SKM-1 (cell line): ENCODE measurements around the gene EFCAB11.

Experiments
- DNase-seq: peaks from one replicate; lab custom pipeline; 2025; ENCODE audit not compliant: unreplicated experiment; lab: John Stamatoyannopoulos, UW

The EFCAB11 gene

DNA sequence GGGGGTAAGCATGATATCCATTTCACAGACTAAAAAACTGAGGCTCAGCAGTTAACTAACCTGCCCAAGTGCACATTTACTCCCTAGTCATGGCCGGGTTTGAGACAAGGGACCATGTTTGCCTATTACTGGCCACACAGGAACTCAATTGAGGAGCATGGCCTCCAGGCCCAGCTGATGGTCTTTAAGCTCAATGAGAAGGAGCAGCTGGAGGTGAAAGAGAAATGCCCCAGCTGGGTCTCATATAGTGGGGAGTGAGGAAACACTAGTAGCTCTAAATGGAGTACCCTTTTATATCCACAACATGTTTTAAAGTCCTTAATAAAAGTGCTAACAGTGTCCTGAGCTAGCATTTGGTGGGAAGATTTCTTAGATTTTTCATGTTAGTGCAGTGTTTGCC, 2.8 kb upstream of the EFCAB11 start:
- DNase-seq, result no peak

DNA sequence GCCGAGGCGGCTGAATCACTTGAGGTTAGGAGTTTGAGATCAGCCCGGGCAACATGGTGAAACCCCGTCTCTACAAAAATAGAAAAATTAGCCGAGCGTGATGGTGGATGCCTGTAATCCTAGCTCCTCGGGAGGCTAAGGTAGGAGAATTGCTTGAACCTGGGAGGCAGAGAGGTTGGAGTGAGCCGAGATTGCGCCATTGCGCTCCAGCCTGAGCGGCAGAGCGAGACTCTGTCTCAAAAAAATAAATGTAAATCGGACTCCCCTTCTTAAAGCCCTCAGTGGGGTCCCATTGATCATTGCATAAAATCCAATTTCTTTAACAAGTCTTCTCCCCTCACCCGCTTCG, 2.1 kb upstream of the EFCAB11 start:
- no peak for DNase-seq

DNA sequence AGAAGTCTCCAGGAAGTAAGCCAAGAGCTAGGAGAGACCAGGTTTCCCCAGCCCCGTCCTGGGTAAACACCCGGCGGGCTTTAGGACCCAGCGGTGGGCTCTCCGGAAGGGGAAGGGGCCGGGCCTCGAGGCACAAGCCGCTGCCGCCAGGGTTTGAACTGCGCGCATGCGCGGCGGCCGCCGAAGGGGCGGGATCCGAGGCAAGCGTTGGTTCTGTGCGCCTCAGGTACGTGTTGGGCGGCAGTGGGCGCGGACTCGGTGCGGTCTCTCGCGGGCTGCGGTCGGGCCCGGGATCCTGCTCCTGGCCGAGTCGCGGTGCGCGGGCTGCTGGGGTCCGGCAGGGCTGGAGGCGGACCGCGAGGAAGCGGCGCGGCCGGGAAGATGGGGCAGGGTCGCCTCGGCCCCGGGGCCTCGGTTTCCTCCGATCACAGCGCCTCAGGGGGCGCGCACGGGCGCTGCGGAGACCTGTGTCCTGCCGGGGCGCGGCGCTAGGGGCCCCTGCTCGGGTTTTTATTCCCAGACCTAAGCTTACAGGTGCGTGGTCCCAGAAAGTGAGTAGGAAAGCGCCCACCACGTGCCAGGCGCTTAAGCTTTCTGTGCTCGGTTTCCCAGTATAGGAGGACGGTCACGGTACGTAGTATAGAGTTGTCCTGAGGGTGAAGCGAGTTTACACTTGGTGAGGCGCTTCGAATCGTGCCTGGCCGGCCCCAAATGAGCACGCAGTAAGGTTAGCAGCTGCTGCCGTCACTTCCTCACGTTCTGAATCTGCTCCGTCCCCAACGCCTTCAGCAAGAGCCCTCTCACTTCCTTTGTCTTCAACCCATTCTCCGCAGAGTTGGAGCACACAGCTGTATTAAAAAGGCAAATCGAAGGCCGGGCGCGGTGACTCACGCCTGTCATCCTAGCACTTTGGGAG, 1.5 kb upstream of the EFCAB11 start, which contains the start of gene TDP1:
TSS of gene TDP1 (plus strand) at position 183 of the 916 bp plus-strand sequence. CDS start 7,188 bp downstream, outside the sequence.
- peak; percentile 72 for DNase-seq

DNA sequence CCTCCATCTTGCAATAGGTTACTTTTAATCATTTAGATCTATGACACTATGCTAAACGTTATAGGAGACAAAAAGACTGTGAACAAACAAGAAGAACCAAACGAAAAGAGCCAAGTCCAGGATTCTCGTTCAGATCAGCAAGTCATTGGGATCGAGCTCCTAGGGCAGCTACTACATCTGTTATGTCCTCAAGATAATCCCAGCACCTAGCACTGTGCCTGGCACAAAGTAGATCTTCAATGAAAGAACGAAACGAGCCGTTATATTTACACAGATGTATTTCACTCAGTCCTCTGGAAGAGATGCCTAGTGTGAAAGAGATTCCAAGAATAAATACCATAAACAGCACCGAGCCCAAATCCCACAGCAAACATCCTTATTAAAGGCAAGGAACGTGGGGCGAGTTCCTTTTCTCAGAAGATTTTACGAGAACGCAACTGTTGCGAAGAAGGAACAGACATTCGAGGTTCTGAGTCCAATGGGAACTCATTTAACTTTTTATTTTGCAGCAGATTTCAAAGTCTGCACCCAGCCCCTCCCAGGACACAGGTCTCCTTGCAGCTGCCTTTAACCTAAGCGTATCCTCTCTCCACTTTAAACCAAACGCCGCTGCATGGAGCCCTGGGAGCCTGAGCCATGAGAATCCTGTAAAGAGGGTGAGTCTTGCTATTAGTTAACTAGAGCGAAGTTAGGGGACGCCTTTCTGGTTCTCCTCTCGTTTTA, 653 bp upstream of the EFCAB11 start:
- DNase-seq, result no peak

DNA sequence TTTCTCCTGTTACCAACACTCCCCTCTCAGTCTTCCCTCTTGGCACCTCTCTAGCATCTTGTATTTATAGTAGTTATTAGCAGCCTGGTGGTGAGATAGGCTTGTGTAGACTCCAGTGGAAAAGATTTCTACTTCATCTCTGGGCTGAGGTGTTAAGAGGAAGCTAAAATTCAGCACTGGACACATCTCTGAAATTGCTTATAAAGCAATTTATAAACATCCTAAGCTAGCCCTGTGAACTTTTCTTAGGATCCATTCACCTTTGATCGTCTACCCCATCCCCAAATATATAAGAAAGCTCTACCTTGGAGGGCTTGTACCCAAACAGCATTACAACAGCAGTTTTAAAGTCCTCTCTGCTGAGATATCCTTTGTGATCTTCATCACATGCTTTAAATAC, 928 bp downstream of the EFCAB11 start:
- DNase-seq, result no peak

DNA sequence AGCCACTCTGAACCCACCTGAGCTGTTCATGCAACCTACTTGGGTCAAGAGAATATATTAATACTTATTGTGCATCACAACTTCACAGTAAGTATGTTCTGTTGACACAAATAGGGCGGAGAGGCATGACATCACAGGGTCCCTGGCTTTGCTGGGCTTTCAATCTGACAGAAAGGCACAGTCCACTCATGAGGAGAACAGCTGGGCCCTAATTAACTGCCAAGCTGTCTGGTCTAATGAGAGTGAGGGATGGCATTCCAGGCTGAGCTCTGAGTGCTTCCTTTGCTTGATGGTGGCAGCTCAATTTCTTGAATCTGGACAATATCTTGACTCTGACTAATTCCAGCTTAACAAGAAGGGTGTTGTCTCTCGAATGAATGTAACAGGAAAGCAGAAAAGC, 2.0 kb downstream of the EFCAB11 start:
- no peak for DNase-seq

DNA sequence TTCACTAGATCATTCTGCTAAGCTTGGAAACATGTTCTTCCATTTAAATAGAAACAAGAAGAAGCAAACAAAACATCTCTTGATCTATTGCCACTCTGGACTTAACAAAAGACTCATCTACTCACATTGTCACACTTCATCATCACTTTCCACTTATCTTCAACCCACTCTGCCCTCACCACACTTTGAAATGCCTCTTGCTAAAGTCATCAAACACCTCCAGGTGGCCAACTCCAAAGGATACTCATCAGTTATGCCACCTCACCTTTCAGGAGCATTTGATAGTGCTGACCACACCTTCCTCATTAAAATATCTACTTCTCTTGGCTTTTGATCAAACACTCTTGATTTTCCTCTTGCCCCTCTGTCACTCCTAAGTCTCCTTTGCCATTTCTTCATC, 7.2 kb downstream of the EFCAB11 start:
- no peak for DNase-seq

DNA sequence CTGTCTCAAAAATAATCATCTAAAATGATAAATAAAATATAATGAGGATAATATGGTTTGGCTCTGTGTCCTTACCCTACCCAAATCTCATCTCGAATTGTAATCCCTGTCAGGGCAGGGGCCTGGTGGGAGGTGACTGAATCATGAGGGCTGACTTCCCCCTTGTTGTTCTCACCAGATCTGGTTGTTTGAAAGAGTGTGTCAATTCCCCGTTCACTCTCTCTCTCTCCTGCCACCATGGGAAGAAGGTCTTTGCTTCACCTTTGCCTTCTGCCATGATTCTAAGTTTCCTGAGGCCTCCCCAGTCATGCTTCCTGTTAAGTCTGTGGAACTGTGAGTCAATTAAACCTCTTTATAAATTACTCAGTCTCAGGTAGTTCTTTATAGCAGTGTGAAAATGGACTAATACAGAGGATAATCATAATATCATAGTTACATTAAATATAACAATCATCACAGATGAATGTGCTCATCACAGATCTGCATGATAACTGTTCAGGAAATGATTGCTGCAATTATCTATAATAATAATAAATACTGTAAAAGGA, 12.6 kb downstream of the EFCAB11 start:
- no peak for DNase-seq

DNA sequence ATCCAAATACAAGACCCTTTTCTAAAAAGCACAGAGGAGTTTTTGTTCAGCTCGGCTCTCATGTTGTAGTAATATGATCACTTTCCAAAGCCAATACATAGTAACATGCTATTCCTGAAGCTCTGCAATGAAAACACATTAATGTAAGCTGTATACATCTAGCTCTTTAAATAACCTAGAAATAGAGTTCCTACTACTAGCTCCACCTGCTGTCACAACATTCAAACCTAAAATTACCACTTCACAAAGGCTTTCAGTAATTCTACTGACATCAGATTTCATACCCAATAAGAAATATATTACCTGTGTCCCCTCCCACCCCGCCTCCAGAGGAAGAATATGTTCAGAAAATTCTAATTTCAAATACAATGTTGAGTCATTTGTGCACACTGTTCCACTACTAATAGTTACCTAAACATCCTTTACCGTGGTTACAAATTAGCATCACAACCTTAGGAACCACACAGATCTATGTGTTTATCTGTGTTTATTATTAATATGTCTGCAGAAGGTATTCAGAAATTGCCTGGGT, 17.8 kb downstream of the EFCAB11 start:
- no peak for DNase-seq

DNA sequence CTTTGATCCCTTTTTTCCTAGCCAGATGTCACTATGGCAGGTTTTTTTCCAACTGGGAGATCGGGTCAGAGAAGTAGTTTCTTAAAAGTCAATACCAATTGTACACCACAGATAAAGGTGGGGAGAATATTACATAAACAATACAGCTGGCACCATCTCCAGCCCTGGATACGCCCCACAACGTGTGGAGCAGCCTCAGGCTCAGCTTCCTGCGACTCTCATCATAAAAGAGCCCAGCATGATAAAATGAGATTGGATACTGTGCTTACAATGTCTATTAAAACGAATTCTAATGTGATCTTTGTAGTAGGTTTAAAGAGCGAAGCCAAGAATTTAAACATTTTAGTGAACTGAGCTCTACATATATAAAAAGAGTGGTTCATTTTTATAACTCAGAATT, 21.5 kb downstream of the EFCAB11 start:
- no peak for DNase-seq

DNA sequence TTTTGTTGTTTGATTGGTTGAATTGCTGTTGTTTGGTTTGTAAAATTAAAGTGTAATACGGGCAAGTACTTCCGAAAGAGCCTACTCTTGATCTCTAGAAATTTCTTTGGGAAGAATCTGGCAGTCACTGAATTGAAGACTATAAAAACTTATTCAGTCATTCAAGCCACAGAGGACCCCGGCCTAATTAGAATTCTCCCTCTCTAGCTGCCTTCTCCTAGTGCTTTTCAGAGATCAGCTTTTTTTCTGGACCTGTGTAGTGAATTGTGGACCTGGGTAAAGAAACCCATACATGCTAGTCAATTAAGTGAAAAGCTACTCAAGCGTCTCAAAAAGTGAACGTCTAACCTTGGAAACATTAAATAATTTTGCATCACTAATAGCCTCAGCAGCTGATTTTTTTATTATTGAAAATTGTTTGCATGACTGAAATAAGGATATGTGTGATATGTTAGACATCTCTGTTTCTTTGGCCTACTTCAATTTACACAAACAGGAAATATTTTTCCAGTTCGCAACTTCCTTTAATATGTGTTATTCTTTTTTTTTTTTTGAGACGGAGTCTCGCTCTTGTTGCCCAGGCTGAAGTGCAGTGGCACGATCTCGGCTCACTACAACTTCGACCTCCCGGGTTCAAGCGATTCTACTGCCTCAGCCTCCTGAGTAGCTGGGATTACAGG, 27.2 kb downstream of the EFCAB11 start:
- DNase-seq, result no peak

DNA sequence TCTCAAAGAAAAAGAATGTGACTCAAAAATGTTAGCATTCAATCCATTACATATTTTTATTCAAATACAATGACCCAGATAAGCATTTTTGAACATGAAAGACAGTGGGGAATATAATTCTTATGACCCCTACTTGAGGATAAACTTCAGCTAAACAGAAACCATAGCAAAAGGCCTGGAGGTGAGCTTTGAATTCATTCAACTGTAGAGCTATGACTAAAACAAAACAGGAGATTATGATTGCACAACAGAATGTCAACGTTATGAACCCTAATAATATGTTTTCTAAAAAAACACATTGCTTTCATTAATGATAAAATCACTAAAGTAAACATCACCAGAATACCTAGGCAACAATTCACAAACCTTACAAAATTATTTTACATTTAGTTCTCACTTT, 27.8 kb downstream of the EFCAB11 start:
- DNase-seq, result no peak

DNA sequence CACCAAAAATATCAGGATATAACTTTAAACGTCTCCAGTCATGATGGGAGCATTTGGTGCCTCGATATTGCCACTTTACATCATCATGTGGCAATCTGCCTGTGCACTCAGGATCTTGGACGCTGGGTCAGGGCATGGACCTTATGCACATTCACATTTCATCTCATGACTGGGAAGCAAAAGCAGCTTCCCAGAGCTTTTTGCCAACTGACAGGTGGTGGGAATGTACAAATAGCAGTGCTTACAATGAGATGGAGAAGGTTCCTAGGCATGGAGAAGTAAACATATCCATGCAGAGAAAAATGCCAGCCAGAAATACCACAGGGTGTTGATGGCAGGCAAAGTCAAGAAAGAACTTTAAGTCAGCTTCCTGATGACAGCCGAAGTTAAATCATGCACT, 30.3 kb downstream of the EFCAB11 start:
- no peak for DNase-seq

DNA sequence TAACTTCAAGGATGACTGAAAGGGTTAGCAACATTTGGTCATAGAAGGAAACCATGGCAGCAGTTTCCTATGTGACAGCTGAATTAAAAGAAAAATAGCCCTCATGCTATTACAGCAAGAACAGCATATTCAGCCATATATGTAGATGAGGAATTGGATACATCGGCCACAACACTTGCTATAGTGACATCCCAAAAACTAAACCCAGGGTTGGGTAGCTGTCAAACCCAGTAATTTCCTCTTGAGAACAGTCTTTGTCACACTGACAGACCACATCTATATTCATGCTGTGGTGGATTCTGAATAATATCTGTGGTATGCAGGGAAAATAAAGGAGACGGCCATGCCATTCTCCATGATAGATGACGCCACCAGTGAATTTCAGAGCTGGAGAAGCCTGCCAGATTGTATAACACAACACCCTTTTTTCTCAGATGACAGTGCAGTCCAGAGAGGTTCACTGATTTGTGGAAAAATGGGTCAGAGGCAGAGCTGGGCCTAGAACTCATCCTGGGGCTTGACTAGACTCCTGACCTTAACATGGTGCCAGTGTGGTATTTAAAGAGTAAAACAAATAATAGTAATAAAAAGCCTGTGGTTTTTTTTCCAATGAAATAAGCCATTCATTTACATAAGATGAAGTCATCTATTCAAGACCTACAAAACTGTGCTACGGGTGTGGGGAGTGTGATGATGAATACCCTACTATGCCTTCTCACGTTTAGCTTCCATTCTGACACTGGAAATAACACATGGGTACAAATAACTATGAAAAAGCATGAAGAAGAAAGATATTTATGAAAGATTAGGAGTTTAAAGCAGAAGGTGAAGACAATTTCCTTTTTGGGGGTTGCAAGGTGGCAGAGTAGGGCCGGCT, 32.3 kb downstream of the EFCAB11 start:
- no peak for DNase-seq

DNA sequence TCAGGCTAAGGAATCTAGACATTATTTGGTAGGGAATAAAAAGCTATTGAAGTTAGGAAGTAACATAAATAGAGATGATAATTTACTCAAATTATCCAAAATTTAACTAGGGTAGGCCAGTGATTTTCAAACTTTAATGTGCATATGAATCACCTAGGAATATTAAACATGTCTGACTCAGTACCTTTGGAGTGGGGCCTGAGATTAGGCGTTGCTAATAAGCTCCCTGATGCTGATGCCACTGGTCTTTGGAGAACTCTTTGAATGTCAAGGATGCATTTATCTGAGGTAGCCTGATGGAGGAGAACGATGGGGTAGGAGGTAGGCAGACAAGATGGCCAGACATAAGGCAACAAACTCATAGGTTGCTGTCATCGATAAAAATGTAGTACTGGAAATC, 33.2 kb downstream of the EFCAB11 start:
- no peak for DNase-seq

DNA sequence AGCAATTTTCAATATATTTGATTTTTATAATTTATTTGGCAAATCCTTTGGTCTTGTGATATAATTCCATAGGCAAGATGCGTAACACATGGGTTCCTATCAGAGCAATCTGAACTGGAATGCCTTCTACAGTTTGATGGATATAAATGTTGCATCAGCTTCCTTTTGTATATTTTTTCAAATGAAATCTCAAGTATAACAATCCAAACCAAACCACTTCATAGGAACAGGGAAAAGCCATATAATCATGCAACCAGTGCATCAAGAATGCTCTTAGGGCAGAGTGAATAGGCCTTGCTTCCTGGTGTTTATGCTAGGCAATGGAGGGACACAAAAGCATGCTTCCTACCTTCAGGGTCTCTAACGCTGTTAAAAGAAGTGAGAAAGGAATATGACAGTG, 34.5 kb downstream of the EFCAB11 start:
- no peak for DNase-seq

DNA sequence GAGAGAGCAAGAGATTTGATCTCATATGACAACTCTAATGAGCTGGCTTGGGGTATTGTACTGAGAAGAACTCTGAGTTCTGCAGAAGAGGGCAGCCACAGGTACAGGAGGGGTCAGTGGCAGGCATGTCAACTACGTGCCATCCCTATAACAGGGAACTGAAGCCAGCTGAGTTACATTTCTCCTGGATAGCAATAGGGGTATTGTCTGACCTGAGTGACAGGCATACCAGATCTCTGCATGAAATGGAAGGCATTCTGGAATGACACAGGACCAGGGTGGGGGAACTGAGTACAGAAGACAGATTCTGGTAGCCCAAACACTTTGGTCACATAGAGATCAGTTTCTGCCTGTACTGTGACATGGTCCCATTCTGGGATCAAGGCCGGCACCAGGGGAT, 35.8 kb downstream of the EFCAB11 start:
- no peak for DNase-seq

DNA sequence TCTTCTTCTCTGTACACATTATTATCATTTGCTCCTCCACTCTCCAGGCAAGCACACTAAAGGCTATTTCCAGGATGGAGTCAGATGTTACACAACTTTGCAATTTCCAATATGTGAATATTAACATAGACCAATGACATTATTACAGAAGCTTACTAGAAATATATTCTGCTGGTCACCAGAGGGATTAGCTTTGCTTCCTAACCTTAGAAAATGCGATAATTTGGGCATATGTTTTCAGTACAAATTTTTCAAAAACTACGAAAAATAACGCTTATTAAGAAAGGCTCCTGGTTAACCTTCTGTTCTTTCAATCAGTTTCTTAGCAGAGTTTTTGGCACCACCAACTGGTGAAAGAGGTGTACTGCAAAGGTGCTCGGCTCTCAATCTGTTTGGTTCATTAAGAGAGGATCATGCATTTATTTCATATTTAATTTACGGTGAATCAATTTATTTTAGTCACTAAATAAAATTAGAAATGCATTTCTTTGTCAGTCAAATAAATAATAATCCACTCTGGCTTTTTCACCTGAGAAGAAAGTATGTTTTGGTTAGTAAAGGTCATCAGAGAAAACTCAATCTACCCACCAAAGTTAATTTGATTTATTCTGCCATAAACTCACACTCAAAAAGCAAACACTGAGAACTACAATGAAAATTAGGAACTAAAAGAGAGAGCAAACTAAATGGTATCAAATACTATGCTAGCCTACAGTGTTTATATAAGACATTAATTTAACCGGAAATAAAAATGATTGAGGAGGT, 39.2 kb downstream of the EFCAB11 start:
- DNase-seq, result peak; percentile 21

DNA sequence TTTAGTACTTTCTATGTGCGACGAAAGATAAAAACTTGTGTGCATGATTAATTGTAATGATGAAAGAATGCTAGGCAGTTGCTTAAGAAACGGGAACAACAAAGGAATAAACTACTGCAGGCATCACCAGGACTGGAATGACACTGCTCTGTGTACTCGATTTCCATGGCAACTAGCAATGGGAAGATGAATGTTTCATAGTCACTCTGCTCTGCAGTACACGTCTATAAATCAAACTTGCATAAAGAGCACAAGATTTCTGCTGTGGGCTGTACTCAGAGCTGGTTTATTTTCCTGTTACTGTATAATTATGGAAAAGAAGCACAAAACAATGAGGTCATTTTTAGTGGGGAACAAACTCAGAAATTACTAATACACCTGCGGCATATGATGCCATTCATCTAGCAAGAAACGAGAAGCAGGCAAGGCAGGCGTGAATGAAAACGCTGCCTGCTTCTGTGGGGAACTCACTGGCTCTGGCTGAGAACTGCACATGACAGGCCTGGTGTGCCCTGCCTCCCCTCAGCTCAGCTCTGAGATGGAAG, 41.8 kb downstream of the EFCAB11 start:
- DNase-seq, result no peak
